AG09309 (cell line): ENCODE data around the gene POLR2M.

Experiments used
- DNase-seq: peaks from one replicate; pipeline ENCODE4 v3.0.0-alpha.2; 2010; ENCODE audit warnings: low read depth
- H3K4me3 ChIP-seq: 2 replicates; pipeline ENCODE4 v1.5.1; 2011; ENCODE audit warnings: mild to moderate bottlenecking, low read depth, low read length, moderate library complexity; ENCODE audit not compliant: control insufficient read depth
- CTCF ChIP-seq: IDR thresholded peaks from 2 replicates; pipeline ENCODE4 v1.5.1; 2011; ENCODE audit warnings: mild to moderate bottlenecking, low read depth, low read length, inconsistent platforms; ENCODE audit not compliant: insufficient read depth, control insufficient read depth; ENCODE audit errors: missing control alignments

POLR2M gene

DNA sequence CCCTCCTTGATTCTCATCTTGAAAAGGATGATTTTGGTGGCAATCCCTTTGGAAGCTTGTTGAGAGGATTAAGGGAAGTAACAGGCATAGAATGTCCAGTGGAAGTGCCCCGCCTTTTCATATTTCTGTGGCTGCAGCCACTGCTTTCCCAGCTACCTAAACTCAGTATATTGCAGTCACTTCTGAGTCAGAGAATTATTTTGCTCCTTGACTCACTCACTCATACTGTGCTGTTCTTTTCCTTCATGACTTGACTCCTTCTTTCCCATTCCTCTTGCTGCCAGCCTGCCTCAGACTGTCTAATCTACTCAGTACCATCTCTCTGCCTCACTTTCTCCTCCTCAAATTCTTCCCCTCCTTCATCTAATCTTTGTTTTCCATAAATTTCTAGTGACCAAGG lies 26.5 kb upstream of the POLR2M start:
- TF ChIP-seq CTCF = no peak
- no peak for DNase-seq
- H3K4me3 ChIP-seq = no peak overlapping the region

DNA sequence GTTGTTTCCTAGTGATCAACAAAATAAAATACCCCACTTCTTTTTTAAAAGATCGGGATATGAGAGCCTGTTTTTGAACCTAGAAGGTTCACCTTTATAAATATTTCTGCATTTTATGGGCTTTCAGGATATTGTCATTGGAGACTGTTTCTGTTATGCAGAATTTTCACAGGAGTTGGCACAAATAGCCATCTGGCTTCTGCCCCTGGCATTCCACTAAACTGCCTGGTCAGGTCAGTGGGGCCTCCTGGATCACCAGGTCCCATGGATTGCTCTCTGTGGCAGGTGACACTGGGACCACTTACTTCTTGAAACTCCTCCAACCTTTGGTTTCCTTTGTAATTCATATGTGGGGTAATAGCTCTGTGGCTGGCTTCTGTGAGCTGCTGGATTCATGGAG lies 25.5 kb upstream of the POLR2M start:
- TF ChIP-seq CTCF = no peak
- no peak for DNase-seq
- no peak overlapping the region for H3K4me3 ChIP-seq

DNA sequence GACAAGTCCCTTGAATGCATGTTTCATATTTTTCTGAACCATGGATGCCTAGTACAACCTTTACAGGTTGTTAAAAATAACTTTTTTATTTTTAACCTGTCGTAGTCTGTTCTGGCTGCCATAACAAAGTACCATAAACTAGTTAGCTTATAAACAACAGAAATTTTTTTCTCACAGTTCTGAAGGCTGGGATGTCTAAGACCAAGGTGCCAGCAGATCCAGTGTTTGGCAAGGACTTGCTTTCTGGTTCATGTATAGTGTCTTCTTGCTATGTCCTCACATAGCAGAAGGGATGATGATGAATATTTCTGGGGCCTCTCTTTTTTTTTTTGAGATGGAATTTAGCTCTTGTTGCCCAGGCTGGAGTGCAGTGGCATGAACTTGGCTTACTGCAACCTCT lies 23.0 kb upstream of the POLR2M start:
- H3K4me3 ChIP-seq = no peak overlapping the region
- no peak for DNase-seq

GRCh38 chr15:57684491-57685151 lies 21.9 kb upstream of the POLR2M start:
- no peak for DNase-seq
- no peak overlapping the region for H3K4me3 ChIP-seq
- TF ChIP-seq CTCF = no peak

More for the DNA sequence above, 23.0 kb upstream of the POLR2M start:
- TF ChIP-seq CTCF = no peak

DNA sequence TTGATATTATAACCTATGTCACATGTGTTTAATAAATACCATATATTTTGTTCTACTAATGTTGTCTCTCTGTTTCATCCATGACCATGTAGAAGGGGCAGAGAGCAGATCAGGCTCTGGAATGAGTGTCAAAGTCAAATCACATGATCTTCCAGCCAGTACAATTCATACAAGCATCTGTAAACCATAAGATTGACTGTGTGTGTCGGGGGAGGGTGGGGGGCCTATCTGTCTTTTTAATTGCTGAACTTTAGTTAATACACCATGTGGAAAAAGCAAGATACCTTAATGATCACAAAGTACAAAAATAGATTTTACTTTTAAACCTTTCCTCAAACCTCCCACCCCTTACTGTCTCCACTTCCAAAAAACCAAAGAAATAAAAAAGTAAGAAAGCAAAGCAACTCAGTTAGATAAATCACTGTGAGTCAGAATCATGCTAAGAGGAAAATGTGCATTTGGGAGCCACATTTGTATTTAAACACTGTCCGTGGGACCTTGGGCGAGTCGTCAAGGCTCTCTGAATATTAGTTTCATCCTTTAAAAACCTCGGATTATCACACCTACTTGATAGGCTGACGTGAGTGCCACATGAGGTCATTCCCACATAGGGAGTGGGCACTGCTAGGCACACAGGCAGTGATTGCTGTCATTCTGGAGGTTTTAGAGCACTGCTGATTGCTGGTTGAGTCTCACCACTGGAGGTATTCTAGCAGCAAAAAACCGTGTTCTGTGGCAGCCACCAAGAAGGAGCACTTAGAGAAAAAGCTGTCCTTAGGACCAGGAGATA lies 21.0 kb upstream of the POLR2M start:
- no peak for DNase-seq
- no peak for TF ChIP-seq CTCF
- no peak overlapping the region for H3K4me3 ChIP-seq

DNA sequence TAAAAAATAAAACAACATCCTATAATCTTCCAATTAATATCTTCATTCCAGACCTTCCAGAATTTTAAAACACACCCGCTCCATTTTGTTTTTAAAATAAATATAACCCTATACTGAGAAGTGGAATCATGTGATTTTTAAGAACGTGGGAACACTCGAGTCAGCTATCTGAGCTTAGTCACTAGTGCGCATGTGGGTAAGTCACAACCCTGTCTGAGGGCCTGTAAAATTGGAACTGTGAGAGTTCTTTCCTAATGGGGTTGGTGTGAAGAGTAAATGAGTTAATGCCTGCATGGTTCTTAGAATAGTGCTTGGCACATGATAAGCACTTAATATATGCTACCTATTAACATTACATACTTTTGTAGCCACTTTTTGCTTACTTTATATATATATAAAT lies 19.9 kb upstream of the POLR2M start:
- no peak for DNase-seq
- TF ChIP-seq CTCF = no peak
- H3K4me3 ChIP-seq = no peak overlapping the region
